GM19468 (cell line): ENCODE results near the gene KDELR3.

Experiments used
- ATAC-seq: cut with Tn5 transposase; IDR thresholded peaks from one replicate; pipeline ENCODE4 v1.9.1; 2021; ENCODE audit warnings: mild to moderate bottlenecking, moderate library complexity, moderate number of reproducible peaks; ENCODE audit not compliant: unreplicated experiment; ENCODE audit errors: extremely low read depth

Gene KDELR3

DNA sequence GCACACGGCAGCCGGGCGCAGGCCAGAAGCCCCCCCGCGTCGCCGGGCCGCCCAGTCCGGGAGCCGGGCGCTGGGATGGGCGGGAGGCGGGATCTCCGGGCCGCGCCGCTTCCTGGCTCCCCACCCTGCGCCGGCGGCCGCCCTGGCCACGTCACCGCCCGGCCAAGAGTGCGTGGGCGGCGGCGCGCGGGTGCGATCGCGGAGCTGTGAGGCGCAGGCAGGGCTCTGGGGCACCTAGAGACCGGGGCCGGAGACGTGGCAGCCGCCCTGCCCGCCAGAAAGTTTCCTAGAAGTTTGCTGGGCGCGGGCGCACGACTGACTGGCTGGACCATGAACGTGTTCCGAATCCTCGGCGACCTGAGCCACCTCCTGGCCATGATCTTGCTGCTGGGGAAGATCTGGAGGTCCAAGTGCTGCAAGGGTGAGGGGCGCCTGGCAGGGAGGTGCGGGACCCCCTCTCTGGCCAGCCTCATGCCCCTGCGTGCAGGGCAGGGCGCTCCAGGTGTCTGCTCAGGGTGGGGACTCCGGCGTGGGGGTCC is at the start of gene KDELR3:
Gene KDELR3, plus strand, starts transcription at position 193 of the 539 bp plus-strand sequence. Its CDS starts 138 bp downstream, at position 331.
- ATAC-seq = no peak

DNA sequence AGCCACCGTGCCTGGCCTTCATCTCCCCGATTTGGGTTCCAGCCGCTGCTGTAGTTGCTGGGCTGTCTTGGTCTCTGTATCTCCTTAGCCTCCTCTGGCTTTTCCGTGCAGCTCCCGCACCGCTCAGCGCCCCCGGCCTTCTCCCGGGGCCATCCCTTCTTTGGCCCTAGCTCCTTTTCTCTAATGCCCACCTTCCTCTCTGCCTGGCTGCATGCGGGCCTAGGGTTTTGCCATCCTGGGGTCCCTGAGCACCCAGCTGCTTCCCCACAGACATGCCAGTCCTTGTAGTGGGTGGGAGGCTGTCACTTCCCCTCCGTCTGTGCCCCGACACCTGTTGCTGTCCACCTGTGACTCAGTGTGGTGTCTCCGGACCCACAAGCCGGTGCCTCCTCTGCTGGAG is 49.3 kb upstream of the KDELR3 start:
- ATAC-seq = no peak

DNA sequence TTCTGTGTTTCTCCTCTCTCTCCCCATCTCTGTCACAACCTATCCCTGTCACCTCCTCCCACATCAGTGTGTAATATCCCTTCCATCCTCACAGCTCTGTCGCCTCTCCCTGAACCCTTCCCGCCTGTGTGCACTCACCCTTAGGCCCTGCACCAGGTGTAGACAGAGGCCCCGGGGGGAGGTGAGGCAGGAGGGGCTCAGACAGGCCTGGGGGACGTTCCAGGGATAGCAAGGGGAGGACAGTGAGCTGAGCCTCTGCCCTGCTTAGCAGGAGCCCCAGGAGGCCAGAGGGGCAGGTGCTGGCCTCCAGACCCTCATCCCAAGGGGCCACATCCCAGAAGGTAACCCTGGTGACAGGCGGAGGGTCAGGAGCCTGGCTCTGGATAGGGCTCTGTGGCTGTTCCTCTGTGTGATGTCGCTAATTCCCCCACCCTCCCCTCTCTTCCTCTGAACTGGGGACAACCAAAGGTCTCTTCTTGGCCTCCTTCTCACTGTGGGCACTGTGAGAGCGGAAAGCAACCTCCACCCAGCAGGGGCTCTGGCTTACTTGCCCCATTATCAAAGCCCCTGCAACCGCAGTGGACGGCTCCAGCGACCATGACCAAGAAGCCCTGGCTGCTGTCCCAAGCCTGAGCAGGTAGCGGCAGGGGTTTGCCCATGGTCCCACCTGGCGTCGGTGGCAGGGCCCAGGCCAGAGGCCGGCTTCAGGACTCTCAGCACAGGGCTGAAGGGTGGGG is 48.6 kb upstream of the KDELR3 start:
- ATAC-seq = no peak

DNA sequence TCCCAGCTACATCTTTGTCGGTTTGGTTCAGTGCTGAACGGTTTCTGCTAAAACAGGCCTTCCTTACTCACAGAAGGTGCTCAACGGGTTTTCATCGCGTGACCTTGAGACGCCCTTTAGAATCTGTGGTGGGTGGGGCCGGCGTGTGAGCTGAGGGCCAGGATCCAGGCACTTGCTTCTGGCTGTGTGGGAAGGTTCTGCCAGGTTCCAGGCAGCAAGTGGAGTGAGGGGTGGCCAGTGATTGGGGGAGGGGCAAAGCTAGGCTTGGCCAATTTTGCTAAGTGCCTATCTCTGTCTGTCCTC is 48.1 kb upstream of the KDELR3 start:
- no peak for ATAC-seq

DNA sequence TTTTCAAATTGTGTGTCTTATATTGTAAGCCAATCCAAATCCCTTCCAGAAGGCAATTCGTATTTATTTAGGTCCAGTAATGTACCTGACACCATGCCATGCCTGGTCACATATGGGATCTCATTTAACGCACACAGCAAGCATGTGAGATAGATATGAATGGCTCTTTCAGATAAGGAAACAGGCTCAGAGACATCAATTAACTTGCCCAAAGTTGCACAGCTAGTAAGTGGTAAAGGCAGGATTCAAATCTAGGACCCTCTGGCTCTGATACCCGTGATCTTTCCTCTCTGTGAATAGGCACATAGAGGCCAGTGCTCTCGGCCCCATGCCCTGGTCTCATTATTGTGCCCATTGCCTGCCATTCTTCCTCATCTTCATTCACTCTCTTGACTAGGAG is 47.2 kb upstream of the KDELR3 start:
- ATAC-seq = no peak

DNA sequence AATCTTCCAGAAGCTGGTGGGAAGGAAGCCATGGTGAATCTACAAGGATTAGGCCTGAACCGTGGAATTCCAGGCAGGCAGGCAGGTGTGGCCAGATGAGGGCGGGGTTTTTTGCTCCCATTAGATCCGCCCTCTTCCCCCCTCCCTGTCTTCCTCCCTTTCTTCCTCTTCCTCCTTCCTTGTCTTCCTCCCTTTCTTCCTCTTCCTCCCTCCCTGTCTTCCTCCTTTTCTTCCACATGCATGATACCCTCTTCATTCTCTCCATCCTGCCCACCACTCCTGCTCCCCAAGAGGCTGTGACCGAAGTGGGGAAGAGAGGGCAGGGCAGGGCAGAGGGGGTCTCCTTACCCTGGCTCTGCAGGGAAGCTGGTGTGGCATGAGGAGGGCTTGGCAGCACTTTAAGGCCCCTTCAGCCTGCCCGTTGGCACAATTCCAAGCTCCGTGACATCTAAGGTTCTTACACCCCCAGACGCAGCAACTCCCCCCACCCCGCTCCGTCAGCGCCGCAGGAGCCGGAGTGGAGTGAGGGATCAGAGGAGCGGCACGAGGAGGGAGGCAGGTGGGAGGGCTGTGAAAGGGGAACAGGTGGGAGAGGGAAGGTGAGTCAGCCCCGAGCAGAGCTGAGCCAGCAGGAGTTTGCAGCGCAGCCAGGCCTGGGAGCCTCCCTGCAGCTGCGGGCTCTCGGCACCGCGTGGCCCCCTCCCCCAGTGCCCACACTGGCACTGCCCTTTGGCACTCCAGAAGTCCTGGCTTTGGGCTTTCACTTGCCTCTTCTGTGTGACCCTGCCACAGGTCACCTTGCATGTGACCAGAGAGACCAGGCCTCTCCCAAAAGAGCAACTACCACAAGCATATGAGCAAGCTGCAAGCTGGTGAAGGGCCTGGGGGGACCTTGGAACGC is 45.0 kb upstream of the KDELR3 start:
- no peak for ATAC-seq

DNA sequence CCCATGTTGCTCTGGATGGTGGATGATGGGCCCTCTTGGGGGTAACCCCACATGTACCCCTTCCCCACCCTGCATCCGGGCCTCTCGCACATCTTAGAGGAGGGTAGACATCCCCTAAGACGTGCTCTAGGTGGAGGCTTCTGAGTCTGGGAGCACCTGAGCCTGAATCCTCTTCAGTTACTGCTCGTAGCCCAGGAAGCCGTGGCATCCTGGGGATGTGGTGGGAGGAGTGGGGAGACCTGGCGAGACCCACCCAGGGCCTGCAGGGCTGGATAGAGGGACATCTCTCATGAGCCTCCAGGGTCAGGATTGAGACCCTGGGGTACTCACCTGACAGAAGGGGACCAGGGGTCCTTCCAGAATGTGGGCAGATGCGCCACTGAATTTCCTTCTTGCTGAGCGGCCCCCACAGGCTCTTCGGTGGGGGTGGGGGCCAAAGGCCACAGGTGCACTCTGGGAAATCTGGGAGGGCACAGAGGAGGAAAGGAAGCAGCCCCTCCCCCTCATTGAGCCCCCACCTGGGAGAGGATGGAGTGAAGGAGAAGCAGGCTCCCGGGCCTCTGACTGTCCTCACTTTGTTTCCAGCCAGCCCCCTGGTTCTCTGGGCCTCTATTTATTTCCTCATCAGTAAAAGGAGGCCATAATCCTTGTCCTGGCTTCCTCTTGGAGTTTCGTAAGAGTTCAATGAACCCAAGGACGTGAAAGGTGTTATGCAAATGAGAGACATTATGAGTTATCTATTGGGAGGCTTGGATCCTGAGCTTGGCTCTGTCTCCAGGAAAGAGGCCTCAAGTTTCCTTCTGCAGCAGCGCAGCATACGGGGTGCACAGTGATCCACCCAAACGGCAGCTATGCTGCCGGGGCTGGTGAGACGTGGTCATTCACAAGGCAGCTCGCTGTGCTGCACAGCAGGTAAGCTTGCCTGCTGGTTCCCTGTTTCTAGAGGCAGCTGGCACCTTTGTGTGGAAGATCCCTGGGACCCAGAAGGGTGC is 44.1 kb upstream of the KDELR3 start:
- ATAC-seq = no peak

DNA sequence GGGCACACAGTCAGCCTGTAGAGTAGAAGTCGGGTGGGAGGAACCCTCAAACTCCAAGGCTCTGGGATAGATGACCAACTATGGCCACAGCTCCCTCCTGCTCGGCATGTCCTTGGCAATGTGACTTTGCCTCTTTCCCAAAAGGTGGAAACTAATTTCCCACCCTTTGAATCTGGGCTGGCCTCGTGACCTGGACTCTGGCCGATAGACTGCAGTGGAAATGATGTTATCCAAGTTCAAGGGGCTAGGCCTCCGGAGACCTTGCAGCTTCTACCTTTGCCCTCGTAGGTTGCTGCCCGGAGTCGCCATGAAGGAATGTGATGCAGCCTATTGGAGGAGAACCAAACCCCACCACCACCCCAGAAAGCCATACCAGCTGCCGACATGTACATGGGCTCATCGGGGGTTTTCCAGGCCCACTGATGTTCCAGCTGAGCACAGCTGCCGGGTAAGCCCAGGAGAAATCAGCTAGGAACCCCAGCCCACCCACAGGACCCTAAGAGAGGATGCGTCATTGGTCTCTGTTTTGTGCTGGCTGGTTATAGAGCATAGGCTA is 43.3 kb upstream of the KDELR3 start:
- ATAC-seq = no peak

DNA sequence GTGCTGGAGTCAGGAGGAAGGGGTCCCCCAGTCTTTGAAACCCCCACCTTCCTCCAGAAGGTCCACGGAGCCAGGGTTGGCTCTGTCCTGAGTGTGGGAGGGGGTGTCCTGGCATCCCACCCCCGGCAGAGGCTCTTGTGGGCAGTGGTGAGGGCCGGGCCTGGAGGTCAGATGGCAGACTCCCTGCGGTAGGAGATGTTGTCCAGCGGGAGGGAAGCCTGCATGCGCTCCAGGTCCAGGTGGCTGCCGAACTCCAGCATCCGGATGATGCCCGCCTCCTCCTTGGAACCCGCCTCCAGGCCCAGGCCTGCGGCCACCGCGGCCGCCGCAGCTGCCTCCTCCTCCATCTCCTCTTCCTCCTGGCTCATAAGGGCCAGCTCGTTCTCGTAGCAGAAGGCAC is 41.3 kb upstream of the KDELR3 start:
- no peak for ATAC-seq

DNA sequence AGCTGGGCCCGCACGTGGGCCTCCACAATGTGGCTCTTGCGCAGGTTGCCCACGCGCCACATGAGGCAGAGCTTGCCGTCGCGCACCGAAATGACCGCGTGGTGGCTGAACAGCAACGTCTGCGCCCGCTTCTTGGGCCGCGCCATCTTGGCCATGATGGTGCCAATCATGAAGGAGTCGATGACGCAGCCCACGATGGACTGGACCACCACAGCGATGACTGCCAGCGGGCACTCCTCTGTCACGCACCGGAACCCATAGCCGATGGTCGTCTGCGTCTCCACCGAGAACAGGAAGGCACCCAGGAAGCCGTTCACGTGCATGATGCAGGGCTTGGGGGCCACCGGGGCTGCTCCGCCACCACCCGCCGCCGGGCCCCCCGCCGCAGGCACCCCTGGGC is 40.4 kb upstream of the KDELR3 start:
- no peak for ATAC-seq

DNA sequence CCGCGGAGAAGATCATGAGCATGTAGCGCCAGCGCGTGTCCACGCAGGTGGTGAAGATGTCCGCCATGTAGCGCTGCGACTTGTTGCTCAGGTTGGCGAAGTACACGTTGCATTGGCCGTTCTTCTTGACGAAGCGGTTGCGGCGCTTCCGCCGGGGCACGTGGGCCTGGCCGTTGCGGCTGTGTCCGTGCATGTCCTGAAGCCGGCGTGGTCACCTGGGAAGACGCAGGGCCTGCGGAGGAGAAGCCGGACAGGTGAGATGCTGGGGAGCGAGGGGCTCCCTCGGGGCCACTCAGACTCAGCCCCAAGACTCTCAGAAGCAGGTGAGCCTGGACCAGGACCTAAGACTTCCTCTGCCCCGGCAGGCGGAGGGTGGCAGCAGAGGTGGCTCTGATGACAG is 40.0 kb upstream of the KDELR3 start:
- no peak for ATAC-seq

DNA sequence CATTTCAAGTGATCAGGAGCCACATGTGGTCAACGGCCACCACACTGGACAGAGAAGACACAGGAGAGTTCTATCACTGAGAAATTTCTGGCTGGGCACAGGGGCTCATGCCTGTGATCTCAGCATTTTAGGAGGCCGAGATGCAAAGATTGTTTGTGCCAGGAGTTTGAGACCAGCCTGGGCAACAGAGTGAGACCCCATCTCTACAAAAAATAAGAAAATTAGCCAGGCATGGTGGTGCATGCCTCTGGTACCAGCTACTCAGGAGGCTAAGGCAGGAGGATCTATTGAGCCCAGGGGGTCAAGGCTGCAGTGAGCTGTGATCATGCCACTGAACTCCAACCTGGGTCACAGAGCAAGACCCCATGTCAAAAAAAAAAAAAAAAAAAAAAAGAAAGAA is 39.2 kb upstream of the KDELR3 start:
- ATAC-seq = no peak

DNA sequence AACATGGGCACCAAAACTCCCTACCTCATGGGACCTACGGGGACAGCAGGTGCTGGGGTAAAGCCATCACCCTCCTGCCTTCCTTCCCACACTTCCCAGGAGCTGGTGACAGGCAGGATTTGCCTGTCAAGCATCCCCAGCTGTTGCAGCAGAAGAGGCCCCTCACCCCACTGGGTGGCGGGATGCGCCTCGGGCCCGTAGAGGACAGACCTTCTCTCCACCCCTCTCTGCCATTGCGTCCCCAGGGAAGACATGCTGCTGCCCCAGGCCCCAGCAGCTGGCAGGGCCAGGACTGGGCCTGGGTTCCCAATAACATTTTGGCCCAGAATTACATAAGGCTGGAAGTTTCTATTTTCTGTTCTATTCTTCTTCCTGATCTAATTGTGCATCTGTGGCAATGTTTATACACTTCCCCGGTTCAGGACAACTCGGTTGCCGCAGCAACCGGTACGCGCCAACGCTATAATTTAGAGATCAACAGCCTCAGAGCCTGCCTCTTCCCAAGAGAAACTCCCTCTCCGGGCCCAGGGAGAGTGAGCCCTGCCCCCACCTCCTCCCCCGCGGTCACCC is 38.3 kb upstream of the KDELR3 start:
- no peak for ATAC-seq

DNA sequence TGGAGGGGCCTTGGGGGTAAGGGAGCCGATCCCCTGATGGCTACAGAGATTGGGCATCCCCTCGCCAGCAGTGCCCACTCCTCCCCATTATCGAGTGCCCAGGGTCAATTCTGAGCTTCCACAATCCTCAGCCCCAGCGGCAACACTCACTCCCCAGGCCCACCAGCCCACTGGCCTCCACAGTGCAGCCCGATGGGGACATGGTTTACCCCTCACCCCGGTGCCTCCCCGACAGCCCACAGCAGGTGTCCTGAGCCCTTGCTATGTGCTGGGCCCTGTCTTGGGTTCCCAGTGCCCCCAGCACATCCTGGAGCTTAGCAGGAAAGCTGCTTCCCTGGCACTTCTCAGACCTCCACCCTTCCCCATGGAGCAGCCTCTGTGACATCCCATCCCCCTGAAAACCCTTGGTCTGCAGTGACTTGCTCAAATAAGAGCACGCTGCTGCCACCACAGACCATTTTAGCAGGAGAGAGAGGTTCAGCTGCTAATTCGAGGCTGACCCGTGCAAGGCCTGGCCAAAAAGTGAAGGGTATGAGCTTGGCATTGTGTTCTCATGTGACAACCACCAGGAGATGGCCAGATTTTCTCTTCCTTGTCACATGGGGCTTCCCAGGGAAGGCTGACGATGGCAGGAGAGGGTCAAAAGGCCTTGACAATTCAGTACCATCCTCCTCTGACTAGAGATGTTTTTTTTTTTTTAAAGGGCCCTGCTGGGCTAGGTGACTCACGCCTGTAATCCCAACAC is 36.5 kb upstream of the KDELR3 start:
- no peak for ATAC-seq

DNA sequence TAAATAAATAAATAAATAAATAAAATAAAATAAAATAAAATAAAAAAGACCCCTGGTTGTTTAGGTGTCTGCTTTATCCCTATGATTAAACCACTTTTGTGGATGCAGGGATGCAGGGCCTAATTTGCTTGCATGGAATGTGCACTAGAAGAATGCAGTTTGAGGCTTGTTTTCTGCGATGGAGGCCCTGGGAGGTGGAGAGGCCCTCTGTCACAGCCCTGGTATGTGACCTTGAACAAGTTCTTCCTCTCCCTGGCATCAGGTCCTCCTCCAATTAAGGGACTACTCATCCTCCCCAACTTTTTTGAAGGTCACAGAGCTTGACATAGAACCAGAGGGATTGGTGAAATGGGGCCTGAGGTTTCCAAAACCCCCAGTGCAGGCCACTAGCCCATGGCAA is 35.6 kb upstream of the KDELR3 start:
- ATAC-seq = no peak

DNA sequence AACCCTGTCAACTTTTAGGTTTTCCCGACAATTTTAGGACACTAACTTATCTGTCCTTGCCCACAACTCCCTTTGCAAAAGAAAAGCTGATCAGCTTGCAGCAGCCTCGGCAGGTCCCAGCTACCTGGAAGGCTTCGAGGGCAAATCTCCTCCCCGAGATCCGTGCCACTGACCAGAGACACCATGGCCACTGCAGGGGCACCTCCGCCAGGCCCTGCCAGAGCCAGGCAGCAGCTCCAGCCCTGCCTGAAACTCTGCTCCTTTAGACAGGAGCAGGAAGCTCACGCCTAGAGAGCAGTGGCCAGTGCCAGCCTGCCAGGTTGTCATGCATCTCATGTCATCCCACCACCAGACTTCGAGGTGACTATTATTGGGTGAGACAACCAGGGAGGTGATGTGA is 34.0 kb upstream of the KDELR3 start:
- no peak for ATAC-seq

DNA sequence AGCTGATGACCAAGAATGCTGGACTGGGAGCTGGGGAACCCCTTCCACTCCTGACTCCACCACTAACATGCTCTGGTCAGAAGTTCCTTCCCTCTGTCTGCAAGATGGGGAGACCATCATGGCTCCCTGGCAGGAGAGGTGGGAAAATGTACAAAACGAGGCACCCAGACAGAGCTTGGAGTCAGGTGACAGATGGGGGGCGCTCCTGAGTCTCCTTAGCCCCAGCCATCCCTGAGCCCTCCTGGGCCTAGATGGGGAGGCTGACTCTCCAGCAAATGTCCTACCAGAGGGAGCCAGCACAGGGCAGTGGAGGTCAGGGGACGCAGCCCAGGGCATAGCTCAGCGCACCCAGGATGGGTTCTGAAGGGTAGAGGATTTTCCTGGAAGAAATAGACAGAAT is 32.9 kb upstream of the KDELR3 start:
- no peak for ATAC-seq

DNA sequence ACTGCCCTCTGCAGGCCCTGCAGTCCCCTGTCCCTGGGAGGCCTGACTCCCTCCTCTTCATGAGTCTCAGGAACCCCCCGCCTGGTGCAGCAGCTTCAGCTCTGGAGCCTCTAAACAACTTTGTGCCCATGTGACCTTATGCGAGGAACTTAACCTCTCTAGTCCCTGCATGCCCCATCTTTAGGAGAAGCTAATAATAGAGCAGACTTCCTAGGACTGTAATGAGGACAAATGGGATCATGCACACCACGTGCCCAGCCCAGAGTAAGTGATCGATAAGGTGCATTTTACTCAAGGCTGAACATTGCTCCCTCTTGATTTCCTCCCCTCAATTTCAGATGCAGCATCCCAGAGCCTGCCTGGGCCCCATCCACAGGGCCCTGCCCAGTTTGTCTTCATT is 31.9 kb upstream of the KDELR3 start:
- no peak for ATAC-seq
